A549 (cell line): ENCODE measurements around the gene MEA1.

Source experiments
- JUN ChIP-seq, 2 experiments: fragments of >200 bp; sonication (Bioruptor Twin); formaldehyde crosslinking; IDR thresholded peaks; 2 replicates in 1 of 2; 3 replicates in 1 of 2; pipeline ENCODE4 v1.6.1; 2016 to 2017
- RFX5 ChIP-seq: fragments of 450-650 bp; IDR thresholded peaks from 2 replicates; pipeline ENCODE4 v1.7.1; 2014; ENCODE audit warnings: antibody characterized with exemption, mild to moderate bottlenecking, moderate library complexity
- TF ChIP-seq, protein P1 (sequence below): fragments of 450-650 bp; IDR thresholded peaks from 2 replicates; pipeline ENCODE4 v1.6.1; 2014; ENCODE audit warnings: antibody characterized with exemption

DNA sequence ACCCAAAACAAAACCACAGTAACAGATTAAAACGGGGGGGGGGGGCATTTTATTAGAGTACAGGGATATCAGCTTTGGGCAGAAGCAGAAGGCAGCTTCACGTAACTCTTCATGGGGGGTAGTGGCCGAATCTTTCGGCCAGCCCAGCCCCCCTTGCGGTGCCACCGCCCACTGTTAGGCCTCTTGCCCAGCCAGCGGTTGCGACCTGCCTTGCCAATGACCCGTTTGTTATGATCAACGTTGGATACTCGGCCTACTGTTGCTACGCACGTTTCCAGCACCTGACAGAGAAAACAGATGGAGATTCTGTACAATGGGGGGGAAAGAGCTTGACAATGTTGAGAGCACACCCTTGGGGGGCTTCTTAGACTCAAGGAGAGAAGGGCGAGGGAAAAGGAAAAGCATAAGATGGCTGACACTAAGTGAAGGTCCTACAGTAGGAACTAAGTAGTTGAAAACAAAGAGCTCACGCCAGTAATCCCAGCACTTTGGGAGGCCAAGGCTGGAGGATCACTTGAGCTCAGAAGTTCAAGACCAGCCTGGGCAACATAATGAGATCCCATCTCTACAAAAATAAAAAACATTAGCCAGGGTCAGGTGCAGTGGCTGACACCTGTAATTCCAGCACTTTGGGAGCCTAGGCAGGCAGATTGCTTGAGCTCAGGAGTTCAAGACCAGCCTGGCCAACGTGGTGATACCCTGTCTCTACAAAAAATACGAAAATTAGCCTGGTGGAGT, 40.6 kb upstream of the MEA1 start:
- TF ChIP-seq, protein P1, sequence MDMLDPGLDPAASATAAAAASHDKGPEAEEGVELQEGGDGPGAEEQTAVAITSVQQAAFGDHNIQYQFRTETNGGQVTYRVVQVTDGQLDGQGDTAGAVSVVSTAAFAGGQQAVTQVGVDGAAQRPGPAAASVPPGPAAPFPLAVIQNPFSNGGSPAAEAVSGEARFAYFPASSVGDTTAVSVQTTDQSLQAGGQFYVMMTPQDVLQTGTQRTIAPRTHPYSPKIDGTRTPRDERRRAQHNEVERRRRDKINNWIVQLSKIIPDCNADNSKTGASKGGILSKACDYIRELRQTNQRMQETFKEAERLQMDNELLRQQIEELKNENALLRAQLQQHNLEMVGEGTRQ, result no peak
- no peak for TF ChIP-seq JUN (IDR thresholded peaks at IDR 0.05)
- no peak for TF ChIP-seq RFX5
